GM18951 (cell line): ENCODE data around the gene DROSHA.

ENCODE experiments used
- POLR2A ChIP-seq: IDR thresholded peaks from 4 replicates; pipeline ENCODE4 v1.6.1; 2011; ENCODE audit warnings: mild to moderate bottlenecking; ENCODE audit not compliant: insufficient read length, insufficient read depth; ENCODE audit errors: extremely low read depth
- in situ Hi-C: fragments of 300-500 bp; cut with MboI; formaldehyde crosslinking; loops from one replicate; pipeline ENCODE4 v1.12.0; 2022; ENCODE audit warnings: low sequenced_read_pairs, mixed read lengths, inconsistent platforms; ENCODE audit not compliant: unreplicated experiment

The DROSHA gene

DNA sequence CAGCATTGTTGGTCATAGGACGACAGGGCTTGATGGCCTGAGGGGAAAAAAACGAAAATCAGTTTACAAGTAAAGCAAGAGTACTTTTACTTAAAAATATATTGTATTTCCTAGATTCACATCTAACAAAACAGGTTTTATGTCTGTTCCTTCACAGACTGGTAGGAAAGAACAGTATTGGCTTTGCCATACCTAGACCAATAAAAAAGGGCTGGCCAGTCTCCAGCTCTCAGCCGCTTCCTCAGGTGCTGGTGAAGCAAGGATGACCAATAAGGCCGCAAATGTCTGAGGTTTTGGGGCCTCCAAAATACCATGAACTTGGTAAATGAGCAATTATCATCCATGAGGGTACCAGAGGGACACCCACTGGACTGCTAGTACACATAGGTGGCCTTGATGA lies 36.6 kb downstream of the DROSHA start:
- in situ Hi-C loops: no loop called here
- TF ChIP-seq POLR2A: no peak

DNA sequence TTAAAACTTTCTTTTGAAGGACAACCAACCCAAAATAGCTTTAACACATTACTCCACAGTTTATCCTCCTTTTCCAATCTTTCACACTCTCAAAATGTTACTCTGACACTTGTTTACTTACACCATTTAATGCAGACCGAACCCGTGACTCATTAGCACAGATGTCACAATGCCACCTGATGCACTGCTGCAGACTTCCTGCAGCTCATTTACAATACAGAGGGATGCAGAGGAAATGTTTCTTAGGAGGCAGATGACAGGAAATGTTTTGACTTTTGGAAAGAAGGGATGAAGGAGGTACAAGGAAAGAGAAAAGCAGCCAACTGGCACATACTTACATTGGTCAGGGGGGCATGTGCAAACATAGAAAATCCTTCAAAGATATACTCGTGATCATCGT lies 39.0 kb downstream of the DROSHA start:
- in situ Hi-C loops: no loop called here
- no peak for TF ChIP-seq POLR2A

DNA sequence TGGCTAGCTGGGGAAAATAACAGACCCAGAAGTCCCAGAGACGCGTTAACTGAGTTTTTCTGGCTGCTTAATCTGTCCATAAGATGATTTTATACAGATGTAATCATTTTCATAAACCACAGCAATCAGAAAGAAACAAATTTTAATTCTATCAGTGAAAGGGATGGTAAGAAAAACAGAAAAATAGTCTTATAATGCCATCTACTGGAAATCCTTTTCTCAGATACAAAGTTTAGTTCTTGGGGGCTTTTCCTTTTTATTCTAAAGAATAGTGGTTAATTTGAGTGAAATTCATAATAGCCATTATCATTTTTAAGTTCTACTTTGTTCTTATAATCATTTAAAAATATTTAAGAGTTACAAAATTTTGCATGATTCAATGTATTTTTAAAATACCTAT lies 44.4 kb downstream of the DROSHA start:
- no peak for TF ChIP-seq POLR2A
- in situ Hi-C loops: no loop called here

DNA sequence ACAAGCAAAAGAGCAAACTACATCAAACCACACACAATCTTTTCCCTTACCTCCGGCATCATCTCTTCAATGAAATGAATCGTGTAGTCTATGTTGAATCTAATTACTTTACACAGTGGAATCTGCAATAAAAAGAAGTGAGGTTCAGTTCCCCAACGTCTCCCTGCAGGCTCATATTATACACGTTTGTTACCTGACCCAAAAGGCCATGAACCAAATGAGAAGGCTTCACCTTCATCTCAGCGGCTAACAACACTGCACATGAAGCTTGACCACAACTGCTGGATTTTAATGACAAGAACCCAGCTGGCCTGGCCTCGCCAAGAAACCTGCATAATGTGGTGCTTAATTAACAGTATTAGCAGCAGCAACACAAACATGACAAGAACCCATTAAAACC lies 45.5 kb downstream of the DROSHA start:
- in situ Hi-C loops: no loop called here

DNA sequence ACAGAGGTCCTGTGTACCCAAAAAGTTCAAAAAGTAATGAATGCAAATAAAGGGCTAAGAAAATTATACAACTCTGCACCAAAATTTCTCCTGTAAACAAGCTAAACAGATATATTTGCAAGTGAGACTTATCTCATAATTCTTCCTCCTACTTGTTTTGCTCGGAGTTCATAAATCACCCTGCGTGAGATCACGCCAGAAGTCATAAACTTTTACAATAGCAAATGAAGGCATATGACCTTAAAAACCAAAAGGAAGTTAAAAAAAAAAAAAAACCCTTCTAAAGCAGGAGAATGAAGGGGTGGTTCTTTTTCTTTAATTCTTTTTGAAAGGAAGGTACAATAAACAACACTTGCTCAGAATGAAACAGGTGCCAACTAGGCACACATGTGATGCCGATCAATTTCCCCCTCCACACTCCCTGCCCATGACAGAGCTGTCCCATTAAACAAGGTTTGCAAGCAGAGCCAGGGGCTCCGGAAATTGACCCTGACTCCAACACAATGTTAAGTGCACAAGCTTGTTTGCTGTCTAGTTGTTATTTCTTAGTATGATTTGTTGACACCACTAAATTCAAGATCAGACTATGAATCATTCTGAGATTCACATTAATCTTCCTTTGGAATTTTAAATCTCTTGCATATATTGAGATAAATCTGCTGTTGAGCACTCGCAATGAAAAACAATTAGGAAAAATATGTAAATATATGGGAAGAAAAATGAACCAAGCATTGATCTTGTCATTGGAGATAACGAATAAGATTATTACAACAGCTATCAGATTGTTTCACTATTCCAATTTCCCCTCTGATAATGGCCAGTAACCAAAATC lies 46.3 kb downstream of the DROSHA start:
- in situ Hi-C loops: no loop called here
- TF ChIP-seq POLR2A: no peak

More for the DNA sequence above, 45.5 kb downstream of the DROSHA start:
- TF ChIP-seq POLR2A: no peak

DNA sequence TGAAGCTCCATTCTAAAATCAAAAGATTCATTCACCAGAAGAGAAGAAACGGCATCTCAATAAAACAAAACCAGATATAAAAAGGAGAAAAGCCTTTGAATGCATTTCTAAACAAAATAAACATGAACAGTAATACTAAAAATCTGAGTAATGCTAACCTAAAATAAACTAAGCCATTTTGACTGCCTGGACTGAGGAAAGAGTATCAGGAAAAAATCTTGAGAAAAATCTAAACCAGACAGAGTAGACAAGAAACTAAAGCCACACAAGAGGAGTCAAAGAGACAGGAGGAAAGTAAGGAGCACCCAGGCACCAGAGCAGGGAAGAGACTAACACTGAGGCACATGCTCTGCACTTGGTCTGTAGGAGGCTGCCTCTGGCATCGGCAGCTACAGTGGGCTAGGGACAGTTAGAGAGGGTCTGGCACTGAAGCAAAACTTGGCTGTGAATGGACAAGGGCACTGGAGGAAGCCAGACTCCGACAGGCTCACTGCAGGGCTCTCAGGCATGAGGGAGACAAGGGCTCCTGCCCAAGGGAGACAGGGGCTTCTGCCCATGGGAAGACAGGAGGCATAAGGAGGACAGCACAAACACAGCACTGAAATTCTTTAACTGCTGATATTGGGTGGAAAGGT lies 50.2 kb downstream of the DROSHA start:
- in situ Hi-C loops: no loop called here
- TF ChIP-seq POLR2A: no peak

DNA sequence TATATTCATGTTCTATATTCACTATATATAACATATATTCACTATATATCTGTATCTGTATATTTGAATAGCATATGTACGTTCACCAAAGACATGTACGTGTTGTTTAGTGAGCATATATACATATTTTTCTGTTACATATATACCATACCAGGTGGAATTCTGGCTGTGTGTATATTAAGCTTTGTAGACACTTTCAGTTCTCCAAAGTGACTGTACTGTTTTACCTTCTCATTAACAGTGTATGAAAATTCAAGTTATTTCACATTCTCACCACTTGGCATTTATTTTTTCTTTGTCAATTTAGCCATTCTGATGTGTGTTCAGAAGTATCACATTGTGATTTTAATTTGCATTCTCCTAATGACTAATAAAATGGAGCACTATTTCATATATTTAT lies 52.2 kb downstream of the DROSHA start:
- TF ChIP-seq POLR2A: no peak
- in situ Hi-C loops: no loop called here

DNA sequence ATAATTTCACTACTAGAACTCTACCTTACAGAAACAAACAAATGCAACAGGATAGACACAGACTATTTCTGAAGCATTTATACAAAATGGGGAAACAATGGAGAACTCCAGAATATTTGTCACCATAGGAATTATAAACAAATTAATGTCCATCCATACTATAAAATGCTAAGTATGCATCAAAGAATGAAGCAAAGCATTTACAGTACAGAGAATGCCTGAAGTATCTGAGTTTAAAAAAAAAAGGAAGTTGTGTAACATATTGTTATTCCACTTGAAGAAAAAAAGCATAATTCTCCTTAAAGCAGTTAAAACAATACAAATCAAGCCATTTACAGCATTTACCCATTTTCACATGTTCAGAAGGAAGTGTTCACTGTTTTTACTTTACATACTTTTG lies 53.0 kb downstream of the DROSHA start:
- in situ Hi-C loops: no loop called here
- no peak for TF ChIP-seq POLR2A

DNA sequence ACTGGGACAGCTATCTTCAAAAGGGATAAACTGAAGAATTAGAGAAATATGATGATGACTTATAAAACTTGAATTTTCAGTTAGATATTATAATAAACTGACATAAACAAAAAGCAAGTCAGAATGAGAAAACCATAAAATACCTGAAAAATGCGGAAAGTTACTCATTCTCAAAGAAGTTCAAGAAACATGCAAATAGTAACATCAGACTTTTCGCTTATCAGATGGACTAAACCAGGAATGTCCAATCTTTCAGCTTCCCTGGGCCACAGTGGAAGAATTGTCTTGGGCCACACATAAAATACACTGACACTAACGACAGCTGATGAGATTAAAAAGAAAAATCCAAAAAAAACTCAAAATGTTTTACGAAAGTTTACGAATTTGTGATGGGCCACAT lies 53.9 kb downstream of the DROSHA start:
- in situ Hi-C loops: no loop called here
- no peak for TF ChIP-seq POLR2A

DNA sequence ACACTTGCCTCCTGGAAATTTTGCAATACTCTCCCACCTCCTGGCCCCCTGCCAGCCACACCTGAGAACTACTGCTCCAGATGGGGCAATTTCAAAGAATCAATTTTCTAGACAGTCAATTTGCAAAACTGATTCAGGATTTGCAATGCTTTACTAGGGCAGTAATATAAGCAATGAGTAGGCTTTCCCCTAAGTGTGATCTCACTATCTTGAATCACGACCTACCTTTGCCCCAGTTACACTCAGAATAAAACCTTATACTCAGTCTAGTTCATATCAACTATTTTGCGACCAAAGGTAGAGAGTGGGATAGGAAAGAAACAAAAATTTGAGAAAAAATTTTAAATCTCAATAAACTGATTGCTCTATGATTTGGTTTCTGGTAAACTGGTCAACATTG lies 54.4 kb downstream of the DROSHA start:
- in situ Hi-C loops: no loop called here

DNA sequence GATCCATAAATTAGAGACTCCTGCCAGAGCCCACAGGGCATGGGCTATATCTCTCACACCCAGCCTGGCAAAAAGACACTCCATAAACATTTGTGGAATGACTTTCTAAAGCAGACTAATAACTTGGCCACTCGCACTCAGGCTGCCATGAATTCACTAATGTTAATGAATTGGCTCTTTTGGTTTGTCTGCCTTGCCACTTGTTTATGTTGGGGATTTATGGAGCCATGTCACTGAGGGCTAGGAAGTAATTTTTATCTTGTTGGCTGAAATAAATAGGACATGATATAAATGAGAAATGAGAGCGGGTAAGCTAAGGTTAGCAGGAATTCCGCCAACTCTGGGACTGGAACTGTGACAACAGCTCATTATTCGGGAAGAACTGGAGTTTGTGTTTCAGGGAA lies 55.2 kb downstream of the DROSHA start:
- in situ Hi-C loops: no loop called here
- TF ChIP-seq POLR2A: no peak

More for the DNA sequence above, 54.4 kb downstream of the DROSHA start:
- no peak for TF ChIP-seq POLR2A

DNA sequence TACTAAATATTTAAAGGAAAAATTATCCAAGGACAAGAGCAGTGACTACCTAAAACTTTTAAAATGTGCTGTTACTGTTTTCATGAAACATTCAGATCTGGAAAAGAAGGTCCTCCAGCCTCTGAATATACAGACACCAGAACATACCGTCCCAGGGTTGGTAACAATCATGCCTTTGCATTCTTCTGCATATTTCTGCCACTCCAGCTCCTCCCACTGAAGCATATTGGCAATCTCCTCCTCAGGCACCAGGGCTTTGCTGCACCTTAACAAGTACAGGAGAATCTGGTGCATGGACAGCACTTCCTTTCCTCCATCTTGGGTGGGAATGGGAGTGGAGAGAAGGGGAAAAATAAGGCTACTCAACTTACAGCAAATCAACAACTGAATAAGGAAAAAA lies 60.0 kb downstream of the DROSHA start:
- TF ChIP-seq POLR2A: no peak
- in situ Hi-C loops: no loop called here

DNA sequence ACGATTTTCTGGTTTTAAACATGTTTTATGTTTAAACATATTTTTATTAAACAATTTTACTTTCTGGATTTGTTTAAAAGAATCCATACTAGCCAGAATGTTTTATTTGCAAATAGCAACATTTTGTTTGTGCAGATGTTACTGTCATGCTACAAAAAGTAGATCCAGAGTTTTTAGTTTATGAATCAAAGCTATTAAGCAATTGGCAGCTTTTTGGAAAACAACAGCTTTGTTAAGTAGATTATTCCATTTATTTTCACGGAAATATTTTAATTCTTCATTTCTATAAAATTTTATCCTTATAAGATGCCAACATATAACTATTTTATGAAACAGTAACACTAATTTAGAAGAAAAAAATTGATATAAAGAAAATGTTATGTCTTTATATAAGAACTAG lies 60.9 kb downstream of the DROSHA start:
- TF ChIP-seq POLR2A: no peak
- in situ Hi-C loops: no loop called here

DNA sequence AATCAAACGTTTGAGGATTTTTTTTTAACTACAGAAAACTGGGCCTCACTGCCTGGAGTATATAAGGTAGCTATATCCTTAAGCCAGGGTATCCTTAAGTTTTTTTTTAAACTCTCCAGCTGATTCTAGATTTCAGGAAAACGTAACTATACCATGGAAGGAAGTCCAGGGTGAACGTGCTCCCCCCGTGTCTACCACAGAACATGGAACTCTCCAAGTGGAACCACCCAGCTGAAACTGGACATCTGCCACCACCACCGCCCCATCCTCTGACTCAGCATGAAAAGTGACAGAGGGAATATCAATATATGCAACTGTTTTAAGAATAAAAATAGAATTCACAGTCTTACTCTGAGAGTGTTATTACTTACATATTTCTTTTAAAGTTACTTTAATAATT lies 61.3 kb downstream of the DROSHA start:
- no peak for TF ChIP-seq POLR2A
- in situ Hi-C loops: no loop called here

DNA sequence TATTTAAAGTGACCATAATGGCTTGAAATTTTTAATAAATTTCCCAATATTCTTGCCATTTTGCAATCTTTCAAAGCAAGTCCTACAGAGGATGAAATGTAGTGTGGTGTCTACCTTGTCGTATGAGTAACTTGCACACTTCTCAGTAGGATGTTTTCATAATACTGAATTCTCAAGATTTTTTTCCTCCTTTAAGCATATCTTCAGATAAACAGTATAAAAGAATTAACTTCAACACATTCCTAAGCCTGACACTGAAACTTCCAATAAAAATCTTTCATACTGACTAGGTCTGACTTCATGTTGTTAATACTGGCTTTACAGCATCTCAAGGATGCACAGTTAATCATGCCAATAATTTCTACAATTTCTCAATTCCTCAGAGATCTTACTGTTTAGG lies 62.0 kb downstream of the DROSHA start:
- TF ChIP-seq POLR2A: no peak
- in situ Hi-C loops: no loop called here

DNA sequence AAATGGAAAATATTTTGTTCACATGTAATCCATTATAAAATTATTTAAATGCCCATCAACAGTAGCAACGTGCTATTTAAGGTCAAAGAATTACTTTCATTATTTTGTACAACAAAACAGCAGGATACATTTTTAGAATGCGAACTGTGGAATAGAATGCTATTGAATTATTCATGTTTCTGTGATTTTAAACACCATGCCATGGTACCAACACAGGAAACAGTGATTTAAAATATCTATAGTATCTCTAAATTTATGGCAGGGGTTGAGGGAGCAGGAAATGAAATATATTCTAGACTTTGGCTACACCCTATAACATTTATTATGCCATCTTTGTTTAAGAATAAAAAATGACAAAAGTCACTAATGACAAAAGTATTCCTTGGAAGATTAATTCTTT lies 62.4 kb downstream of the DROSHA start:
- in situ Hi-C loops: no loop called here
- no peak for TF ChIP-seq POLR2A
